ENCODE measurements around the gene CPNE2. TPM values are rescaled to one million over a fixed set of nuclear protein-coding genes. Genes with fewer than 3 reads are reported as not detected.

CPNE2 gene
- total RNA-seq, 1 donor from 2014 or later = 145 TPM

GRCh38 chr16:57091200-57091974 is 996 bp upstream of the CPNE2 start:
- no peak for DNase-seq (ENCODE audit: low spot score)
- Mint-ChIP-seq H3K36me3 (ENCODE audit: low read depth, unreplicated experiment) (no peaks in the 10 kb centered on the region), H3K4me3 (ENCODE audit: unreplicated experiment) (peak overlapping the region; percentile 90), H3K4me1 (ENCODE audit: unreplicated experiment) (peaks cover 22% of the 10 kb centered on the region), H3K9me3 (ENCODE audit: unreplicated experiment) (no peaks in the 10 kb centered on the region), H3K27me3 (ENCODE audit: unreplicated experiment) (peaks cover 7% of the 10 kb centered on the region), H3K27ac (ENCODE audit: unreplicated experiment) (peak overlapping the region; percentile 48)
- TF ChIP-seq CTCF (IDR thresholded peaks at IDR 0.05; ENCODE audit: unreplicated experiment) = no peak

GRCh38 chr16:57092786-57093411 is 516 bp downstream of the CPNE2 start:
- peak overlapping the region; percentile 96 for H3K4me3 Mint-ChIP-seq (ENCODE audit: unreplicated experiment)

GRCh38 chr16:57093666-57094564 is 1.5 kb downstream of the CPNE2 start:
- Mint-ChIP-seq H3K27ac (ENCODE audit: unreplicated experiment) (peak overlapping the region; percentile 13), H3K36me3 (ENCODE audit: low read depth, unreplicated experiment) (peaks cover 4% of the 10 kb centered on the region), H3K4me3 (ENCODE audit: unreplicated experiment) (peak overlapping the region; percentile 96), H3K27me3 (ENCODE audit: unreplicated experiment) (peaks cover 8% of the 10 kb centered on the region), H3K9me3 (ENCODE audit: unreplicated experiment) (no peaks in the 10 kb centered on the region), H3K4me1 (ENCODE audit: unreplicated experiment) (peaks cover 39% of the 10 kb centered on the region)
- DNase-seq (ENCODE audit: low spot score) = no peak
- TF ChIP-seq CTCF (IDR thresholded peaks at IDR 0.05; ENCODE audit: unreplicated experiment) = no peak

More at GRCh38 chr16:57092786-57093411, 516 bp downstream of the CPNE2 start:
- peak; percentile 74 for TF ChIP-seq CTCF (IDR thresholded peaks at IDR 0.05; ENCODE audit: unreplicated experiment)
- DNase-seq (ENCODE audit: low spot score) = peak; percentile 62
- H3K36me3 Mint-ChIP-seq (ENCODE audit: low read depth, unreplicated experiment) = peaks cover 4% of the 10 kb centered on the region
- H3K9me3 Mint-ChIP-seq (ENCODE audit: unreplicated experiment) = no peaks in the 10 kb centered on the region
- H3K27me3 Mint-ChIP-seq (ENCODE audit: unreplicated experiment) = peaks cover 8% of the 10 kb centered on the region
- peaks cover 30% of the 10 kb centered on the region for H3K4me1 Mint-ChIP-seq (ENCODE audit: unreplicated experiment)
- H3K27ac Mint-ChIP-seq (ENCODE audit: unreplicated experiment) = no peak overlapping the region

- H3K27ac Mint-ChIP-seq (ENCODE audit: unreplicated experiment) = no peak overlapping the region
- no peak for TF ChIP-seq CTCF (IDR thresholded peaks at IDR 0.05; ENCODE audit: unreplicated experiment)
- H3K4me1 Mint-ChIP-seq (ENCODE audit: unreplicated experiment) = peaks cover 42% of the 10 kb centered on the region
- H3K36me3 Mint-ChIP-seq (ENCODE audit: low read depth, unreplicated experiment) = peaks cover 4% of the 10 kb centered on the region
- DNase-seq (ENCODE audit: low spot score) = no peak
- no peaks in the 10 kb centered on the region for H3K9me3 Mint-ChIP-seq (ENCODE audit: unreplicated experiment)
- H3K27me3 Mint-ChIP-seq (ENCODE audit: unreplicated experiment) = peaks cover 7% of the 10 kb centered on the region
- H3K4me3 Mint-ChIP-seq (ENCODE audit: unreplicated experiment) = no peak overlapping the region
These were observed 2.5 kb downstream of the CPNE2 start for GRCh38 chr16:57094911-57095310.
